Inflammatory macrophage (primary cell): ENCODE measurements around the gene TAOK3.

ENCODE experiments used
- DNase-seq, 2 donors: peaks; one replicate each; pipeline ENCODE4 v3.0.0-alpha.2; 2020 to 2022

Gene TAOK3

GRCh38 chr12:118190266-118190665 is 182.4 kb downstream of the TAOK3 start:
- no peak for DNase-seq

- no peak for DNase-seq
Observed at GRCh38 chr12:118189741-118190191, 182.9 kb downstream of the TAOK3 start.

- DNase-seq = peak in 1 of 2 donors; percentile 31
Observed at GRCh38 chr12:118188690-118189371, 183.9 kb downstream of the TAOK3 start.

GRCh38 chr12:118187751-118188435 is 184.8 kb downstream of the TAOK3 start:
- DNase-seq = peak in 1 of 2 donors; percentile 0

- DNase-seq = no peak
Observed at GRCh38 chr12:118185602-118186397, 186.9 kb downstream of the TAOK3 start.

GRCh38 chr12:118183711-118184110 is 189.0 kb downstream of the TAOK3 start:
- DNase-seq = no peak

- no peak for DNase-seq
Observed at GRCh38 chr12:118183155-118183554, 189.6 kb downstream of the TAOK3 start.

GRCh38 chr12:118175823-118176447 is 196.8 kb downstream of the TAOK3 start:
- peak; percentile 90 to 94 for DNase-seq

GRCh38 chr12:118166946-118167345 is 205.8 kb downstream of the TAOK3 start:
- DNase-seq = no peak

- DNase-seq = no peak
Observed at GRCh38 chr12:118164798-118165486, 207.8 kb downstream of the TAOK3 start.

GRCh38 chr12:118160536-118160935 is 212.2 kb downstream of the TAOK3 start:
- DNase-seq = no peak

- no peak for DNase-seq
Observed at GRCh38 chr12:118151755-118152154, 221.0 kb downstream of the TAOK3 start.

GRCh38 chr12:118150625-118151024 is 222.1 kb downstream of the TAOK3 start:
- DNase-seq = no peak

- no peak for DNase-seq
Observed at GRCh38 chr12:118148287-118148686, 224.4 kb downstream of the TAOK3 start.

- DNase-seq = no peak
Observed at GRCh38 chr12:118145798-118146156, 226.9 kb downstream of the TAOK3 start.

- DNase-seq = no peak
Observed at GRCh38 chr12:118145113-118145797, 227.5 kb downstream of the TAOK3 start.

- DNase-seq = no peak
Observed at GRCh38 chr12:118144499-118144898, 228.2 kb downstream of the TAOK3 start.

GRCh38 chr12:118140825-118141224 is 231.9 kb downstream of the TAOK3 start:
- no peak for DNase-seq

- DNase-seq = no peak
Observed at GRCh38 chr12:118137148-118137678, 235.5 kb downstream of the TAOK3 start.

GRCh38 chr12:118136559-118137003 is 236.1 kb downstream of the TAOK3 start:
- DNase-seq = peak; percentile 76 to 84
